IPS-15b (cell line): ENCODE results near the gene FA2H.
"Not testable (repeated sequence)": the region's sequence is repeated elsewhere in the genome, so short reads cannot be mapped to it uniquely, and the experiment has no call there.

Experiments
- H3K27me3 ChIP-seq: one replicate; pipeline ENCODE4 v1.6.1; 2013; ENCODE audit warnings: low read length; ENCODE audit not compliant: control insufficient read depth, insufficient read depth
- H3K36me3 ChIP-seq: one replicate; pipeline ENCODE4 v1.6.1; 2013; ENCODE audit warnings: low read length; ENCODE audit not compliant: control insufficient read depth, insufficient read depth
- H3K4me1 ChIP-seq: one replicate; pipeline ENCODE4 v1.6.1; 2013; ENCODE audit warnings: mild to moderate bottlenecking, low read length; ENCODE audit not compliant: control insufficient read depth, insufficient read depth
- H3K4me3 ChIP-seq: one replicate; pipeline ENCODE4 v1.5.1; 2013; ENCODE audit warnings: low read depth, low read length
- H3K9ac ChIP-seq: one replicate; pipeline ENCODE4 v1.6.1; 2013; ENCODE audit warnings: low read depth, mild to moderate bottlenecking, low read length
- H3K9me3 ChIP-seq: one replicate; pipeline ENCODE4 v1.6.1; 2013; ENCODE audit warnings: mild to moderate bottlenecking, low read length; ENCODE audit not compliant: control insufficient read depth, insufficient read depth

FA2H gene

DNA sequence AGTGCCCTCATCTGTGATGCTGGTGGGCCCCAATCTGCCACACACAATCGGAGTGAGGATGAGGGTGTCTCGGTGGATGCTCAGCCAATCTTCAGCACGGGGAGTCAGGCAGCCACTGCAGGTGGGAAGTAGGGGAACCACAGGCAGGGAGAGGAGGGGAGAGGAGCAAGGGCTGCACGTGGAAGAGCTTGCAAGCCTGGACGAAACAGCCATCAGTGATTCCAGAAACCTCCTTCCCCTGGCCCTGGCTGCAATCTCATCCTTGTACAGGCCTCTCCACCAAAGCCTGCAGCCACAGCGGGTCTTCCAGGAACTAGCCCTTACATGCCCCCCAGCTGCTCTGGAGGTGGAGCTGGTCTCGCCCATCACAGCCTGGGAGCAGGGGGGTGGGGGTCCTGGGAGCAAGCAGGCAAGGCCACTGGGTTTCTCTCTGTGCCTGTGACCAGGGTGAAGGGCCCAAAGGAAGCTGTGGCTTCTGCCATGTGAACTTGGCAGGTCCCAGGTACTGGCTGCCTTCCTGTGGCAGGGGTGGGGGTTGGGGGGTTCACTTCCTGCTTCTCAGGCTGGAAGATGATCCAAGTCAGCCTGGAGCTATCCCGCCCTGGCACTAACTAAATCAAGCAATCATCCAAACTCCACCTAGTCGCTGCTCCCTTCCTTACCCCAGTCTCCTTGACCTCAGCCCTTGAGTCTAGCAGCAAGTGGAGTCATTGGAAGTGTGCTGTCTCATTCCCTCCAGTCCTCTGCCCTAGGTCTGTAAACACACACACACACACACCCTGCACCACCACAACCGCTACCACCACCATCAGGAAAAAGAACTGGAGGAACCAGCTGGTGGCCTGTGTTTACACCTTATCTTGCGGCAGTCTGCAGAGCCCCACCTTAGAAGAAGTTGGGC, 44.6 kb downstream of the FA2H start:
- H3K27me3 ChIP-seq: no peaks in the 10 kb centered on the region
- no peak overlapping the region for H3K9ac ChIP-seq
- H3K9me3 ChIP-seq: no peaks in the 10 kb centered on the region
- H3K4me1 ChIP-seq: peaks cover 15% of the 10 kb centered on the region
- H3K4me3 ChIP-seq: no peak overlapping the region
- peaks cover 2% of the 10 kb centered on the region for H3K36me3 ChIP-seq

DNA sequence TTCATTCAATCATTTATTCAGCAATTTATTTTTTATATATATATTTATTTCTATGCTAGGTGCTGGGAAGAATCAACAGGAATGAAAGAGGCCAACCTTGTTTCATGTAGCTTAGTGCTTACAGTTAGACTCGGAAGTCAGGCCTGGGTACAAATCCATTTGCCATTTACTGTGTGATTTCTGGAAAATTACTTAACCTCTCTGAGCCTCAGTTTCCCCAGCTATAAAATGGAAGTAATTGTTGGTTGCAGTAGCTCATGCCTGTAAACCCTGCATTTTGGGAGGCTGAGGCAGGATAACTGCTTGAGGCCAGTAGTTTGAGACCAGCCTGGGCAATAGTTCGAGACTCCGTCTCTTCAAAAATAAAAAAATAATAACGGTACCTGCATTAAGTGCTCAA, 46.7 kb downstream of the FA2H start:
- Histone ChIP-seq H3K4me3 (no peak overlapping the region), H3K9ac (no peak overlapping the region), H3K4me1 (peaks cover 4% of the 10 kb centered on the region), H3K36me3 (peaks cover 2% of the 10 kb centered on the region), H3K9me3 (no peaks in the 10 kb centered on the region), H3K27me3 (no peaks in the 10 kb centered on the region)

DNA sequence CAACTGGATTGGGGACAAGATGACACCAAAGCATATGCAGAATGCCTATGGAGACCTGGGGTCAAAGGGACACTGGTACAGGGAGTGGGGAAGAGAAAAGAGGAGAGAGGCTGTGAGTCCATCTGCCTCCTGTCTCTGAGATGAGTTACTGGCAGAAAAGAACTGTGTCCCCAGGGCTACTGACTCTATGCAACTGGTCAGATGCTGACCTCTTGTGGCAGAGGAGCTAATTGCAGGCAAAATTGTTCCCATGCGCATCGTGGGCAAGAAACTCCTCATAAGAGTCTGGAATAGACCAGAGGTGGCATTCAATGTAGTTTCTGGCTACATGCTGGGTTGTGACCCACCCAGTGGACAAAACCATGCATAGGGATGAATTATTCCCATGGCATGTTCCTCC, 47.9 kb downstream of the FA2H start:
- no peak overlapping the region for H3K9ac ChIP-seq
- H3K4me3 ChIP-seq: no peak overlapping the region
- peaks cover 2% of the 10 kb centered on the region for H3K36me3 ChIP-seq
- H3K4me1 ChIP-seq: peaks cover 4% of the 10 kb centered on the region
- no peaks in the 10 kb centered on the region for H3K27me3 ChIP-seq
- H3K9me3 ChIP-seq: no peaks in the 10 kb centered on the region

DNA sequence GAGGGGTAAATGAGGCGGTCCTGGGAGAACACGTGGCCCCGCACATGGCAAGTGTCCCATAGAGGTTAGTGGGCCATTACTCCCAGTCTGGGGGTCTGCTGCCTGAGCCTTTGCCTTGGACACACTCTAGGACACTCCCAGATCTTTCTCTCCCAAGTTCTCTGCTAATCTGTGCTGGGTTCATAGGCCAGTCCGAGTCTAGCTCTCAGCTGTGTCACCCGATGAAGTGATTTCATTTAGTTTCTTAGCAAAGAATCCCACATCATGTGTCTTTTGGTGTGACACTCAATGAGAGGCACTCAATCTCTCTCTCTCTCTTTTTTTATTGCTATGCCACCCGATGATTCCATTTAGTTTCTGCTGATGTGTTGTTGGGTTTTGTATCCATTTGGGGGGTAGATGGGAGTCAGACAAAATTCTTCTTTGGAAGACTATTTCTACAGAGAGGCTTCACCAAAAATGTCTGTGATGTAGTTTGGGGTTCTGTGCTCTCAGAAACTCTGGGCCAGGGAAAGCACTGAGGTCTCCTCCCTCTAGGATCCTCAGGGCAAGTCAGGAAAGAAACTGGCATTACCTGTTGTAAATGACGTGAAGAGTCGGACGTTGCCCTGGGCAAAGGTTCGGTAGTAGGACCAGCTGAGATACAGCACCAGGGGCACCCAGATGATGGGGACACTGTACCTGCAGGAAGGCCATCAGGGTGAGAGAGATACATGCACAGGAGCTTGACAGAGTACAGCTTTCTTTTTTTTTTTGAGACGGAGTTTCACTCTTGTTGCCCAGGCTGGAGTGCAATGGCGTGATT, 48.8 kb downstream of the FA2H start:
- H3K27me3 ChIP-seq: no peaks in the 10 kb centered on the region
- peaks cover 2% of the 10 kb centered on the region for H3K36me3 ChIP-seq
- H3K9ac ChIP-seq: no peak overlapping the region
- H3K4me1 ChIP-seq: peaks cover 4% of the 10 kb centered on the region
- no peak overlapping the region for H3K4me3 ChIP-seq
- H3K9me3 ChIP-seq: no peaks in the 10 kb centered on the region

DNA sequence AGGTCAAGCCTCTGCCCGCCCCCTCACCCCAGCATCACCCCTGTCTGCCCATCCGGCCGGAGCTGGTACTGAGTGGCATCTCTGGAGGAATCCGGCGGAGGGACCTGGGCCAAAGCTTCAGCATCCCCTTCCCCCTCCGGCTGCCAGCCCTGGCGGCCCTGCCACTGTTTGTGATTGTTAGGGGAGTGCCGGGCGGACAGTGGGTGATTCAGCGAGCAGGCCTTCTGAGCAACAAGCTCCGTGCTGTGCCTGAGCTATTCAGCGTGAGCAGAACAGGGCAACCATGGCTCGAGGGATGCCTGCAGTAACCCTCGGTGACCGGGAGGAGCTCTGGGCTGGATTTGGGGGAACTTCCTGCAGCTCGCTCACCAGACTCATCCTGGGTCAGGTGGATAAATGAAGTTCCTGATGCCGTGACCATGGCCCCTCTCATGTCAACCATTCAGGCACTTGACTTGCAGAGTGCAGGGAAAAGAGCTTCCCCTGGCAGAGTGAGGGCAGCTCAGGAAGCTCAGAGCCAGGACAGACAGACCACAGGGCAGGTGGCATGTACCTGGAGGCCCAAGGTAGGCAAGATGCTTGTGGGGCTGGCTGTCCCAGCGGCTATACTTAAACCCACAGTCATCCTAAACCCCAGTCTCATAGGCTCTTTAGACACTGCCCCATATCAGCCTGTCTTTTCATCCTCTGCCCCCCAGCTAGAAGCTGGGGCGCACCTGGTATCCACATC, 49.6 kb downstream of the FA2H start:
- Histone ChIP-seq H3K4me3 (no peak overlapping the region), H3K4me1 (no peaks in the 10 kb centered on the region), H3K36me3 (peaks cover 2% of the 10 kb centered on the region), H3K9me3 (no peaks in the 10 kb centered on the region), H3K9ac (no peak overlapping the region), H3K27me3 (no peaks in the 10 kb centered on the region)

DNA sequence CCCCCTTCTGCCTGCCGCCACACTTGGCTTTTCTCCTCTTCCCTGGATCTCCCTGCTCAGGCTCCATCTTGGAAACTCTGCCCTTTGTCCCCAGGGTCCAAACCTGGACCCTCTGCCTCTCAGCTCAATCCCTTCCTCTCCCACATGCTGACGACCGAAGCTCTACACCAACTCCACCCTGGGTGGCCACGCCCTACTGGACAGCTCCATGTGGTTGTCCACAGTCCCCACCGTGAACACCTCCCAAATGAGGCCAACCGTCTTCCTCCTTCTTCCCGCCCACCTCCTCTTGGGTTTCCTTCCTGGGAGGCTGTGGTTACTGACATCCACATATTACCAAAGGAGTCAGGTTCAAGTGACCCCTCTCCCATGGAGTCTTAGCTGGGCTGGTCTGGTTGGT, 51.4 kb downstream of the FA2H start:
- no peaks in the 10 kb centered on the region for H3K9me3 ChIP-seq
- H3K27me3 ChIP-seq: no peaks in the 10 kb centered on the region
- peaks cover 2% of the 10 kb centered on the region for H3K36me3 ChIP-seq
- H3K4me1 ChIP-seq: no peaks in the 10 kb centered on the region
- no peak overlapping the region for H3K9ac ChIP-seq
- no peak overlapping the region for H3K4me3 ChIP-seq

DNA sequence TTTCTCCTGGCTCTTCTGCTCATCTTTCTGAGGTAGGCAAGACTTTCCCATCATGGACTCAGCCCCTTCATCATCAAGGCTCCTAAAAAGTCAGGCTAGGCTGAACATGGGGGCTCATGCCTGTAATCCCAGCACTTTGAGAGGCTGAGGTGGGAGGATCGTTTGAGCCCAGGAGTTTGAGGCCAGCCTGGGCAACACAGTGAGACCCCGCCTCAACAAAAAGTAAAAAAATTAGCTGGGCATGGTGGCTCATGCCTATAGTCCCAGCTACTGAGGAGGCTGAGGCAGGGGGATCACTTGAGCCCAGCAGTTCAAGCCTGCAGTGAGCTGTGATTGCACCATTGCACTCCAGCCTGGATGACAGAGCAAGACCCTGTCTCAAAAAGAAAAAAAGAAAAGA, 52.5 kb downstream of the FA2H start:
- not testable (repeated sequence) for H3K4me1 ChIP-seq, H3K36me3 ChIP-seq, H3K9me3 ChIP-seq, H3K9ac ChIP-seq, H3K4me3 ChIP-seq, H3K27me3 ChIP-seq

DNA sequence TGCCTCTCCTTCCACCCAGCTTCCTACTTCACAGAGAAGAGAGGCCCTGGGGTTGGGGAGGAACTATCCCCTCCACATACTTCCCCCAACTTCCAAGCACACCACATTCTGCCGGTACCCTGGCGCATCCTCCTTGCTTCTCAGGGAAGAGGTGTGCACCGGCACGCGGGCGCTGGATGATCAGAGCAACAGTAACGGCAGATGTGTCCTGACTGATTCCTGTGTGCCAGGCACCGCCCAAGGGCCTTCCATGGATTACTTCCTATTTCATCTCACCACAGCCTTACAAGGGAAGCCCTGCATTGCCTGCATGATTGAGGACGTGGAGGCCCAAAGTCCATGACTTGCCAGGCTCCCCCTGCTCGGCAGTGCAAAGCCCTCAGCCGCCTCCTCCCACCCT, 52.9 kb downstream of the FA2H start:
- H3K9me3 ChIP-seq: no peaks in the 10 kb centered on the region
- no peak overlapping the region for H3K9ac ChIP-seq
- H3K36me3 ChIP-seq: no peaks in the 10 kb centered on the region
- no peaks in the 10 kb centered on the region for H3K4me1 ChIP-seq
- H3K4me3 ChIP-seq: no peak overlapping the region
- H3K27me3 ChIP-seq: no peaks in the 10 kb centered on the region

DNA sequence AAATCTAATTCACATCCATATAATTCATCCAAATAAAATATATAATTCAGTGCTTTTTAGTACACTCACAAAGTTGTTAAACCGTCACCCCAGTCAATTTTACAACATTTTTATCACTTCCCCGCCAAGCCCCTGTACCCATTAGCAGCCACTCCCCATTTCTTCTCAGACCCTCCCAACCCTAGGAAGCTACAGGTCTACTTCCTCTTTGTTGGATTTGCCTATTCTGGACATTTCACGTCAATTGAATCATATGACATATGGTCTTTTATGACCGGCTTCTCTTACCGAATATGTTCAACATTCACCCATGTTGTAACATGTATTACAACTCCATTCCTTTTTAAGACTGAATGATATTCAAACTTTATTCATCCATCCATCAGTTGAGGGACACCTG, 54.0 kb downstream of the FA2H start:
- no peaks in the 10 kb centered on the region for H3K36me3 ChIP-seq
- no peaks in the 10 kb centered on the region for H3K27me3 ChIP-seq
- no peaks in the 10 kb centered on the region for H3K9me3 ChIP-seq
- no peak overlapping the region for H3K9ac ChIP-seq
- H3K4me3 ChIP-seq: no peak overlapping the region
- H3K4me1 ChIP-seq: no peaks in the 10 kb centered on the region

DNA sequence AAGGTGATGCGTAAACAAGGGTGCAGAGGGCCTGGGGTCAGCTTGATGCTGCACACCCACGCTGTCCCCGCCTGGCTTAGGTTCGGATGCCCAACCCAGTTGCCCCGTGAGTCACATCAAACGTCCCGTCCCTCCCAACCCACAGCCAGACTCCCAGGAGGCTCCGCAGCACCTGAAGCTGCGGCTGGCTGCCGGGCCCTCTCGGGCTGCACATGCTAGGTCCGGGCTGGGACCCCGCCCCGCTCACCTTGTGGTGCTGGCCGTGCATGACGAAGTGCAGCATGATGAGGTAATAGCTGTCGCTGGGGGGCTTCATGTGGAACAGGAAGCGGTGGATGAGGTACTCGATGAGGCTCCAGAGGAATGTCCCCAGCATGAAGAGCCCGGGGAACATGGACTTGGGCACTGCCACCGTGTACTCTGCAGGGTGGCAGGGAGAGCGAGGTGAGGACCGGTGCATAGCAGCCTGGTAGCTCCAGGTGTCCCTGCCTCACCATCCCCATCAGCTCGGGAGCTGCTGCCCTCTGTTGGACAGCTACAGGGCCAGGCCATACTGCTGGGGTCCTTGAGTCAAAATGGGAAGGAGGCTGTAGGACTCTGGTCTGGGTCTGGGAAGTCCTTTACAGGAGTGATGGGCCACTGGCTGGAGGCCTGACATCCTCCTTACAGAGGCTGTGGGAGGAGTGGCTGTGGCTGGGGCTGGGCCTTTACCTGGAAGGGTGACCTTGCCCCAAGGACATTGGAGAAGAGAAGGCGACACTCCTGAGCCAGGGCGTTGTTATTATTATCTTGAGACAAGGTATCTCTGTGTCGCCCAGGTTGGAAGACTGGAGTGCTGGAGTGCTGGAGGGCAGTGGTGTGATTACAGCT, 55.6 kb downstream of the FA2H start:
- Histone ChIP-seq H3K27me3 (no peaks in the 10 kb centered on the region), H3K9ac (no peak overlapping the region), H3K4me3 (no peak overlapping the region), H3K36me3 (no peaks in the 10 kb centered on the region), H3K9me3 (no peaks in the 10 kb centered on the region), H3K4me1 (no peaks in the 10 kb centered on the region)

DNA sequence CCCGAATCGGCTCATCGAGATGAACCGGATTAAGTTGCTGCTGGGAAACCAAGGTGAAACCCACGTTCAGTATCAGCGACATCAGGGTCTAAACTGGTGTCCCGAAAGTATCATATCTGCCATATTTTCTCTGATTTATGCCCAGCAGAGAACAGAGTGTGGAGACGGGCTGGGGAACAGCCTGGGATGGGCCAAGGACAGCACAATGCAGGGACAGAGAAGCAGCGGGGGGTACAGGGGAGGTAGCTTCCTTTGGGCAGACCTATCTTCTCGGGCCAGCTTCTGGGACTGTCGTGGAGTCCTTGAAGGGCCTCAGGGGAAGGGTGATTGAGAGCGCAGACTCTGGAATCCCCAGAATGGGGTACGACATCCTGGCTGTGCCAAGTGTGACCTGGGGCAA, 56.5 kb downstream of the FA2H start:
- Histone ChIP-seq H3K4me1 (no peaks in the 10 kb centered on the region), H3K36me3 (no peaks in the 10 kb centered on the region), H3K9ac (no peak overlapping the region), H3K27me3 (no peaks in the 10 kb centered on the region), H3K4me3 (no peak overlapping the region), H3K9me3 (no peaks in the 10 kb centered on the region)
